GM18873 (cell line): Measurements from ENCODE around the gene SDC1.
A peak's percentile ranks its signal among the peaks of the same experiment; 100 is the strongest.

Experiments used
- ATAC-seq: cut with Tn5 transposase; IDR thresholded peaks from one replicate; pipeline ENCODE4 v1.9.1; 2021; ENCODE audit warnings: mild to moderate bottlenecking, moderate library complexity, moderate number of reproducible peaks; ENCODE audit not compliant: unreplicated experiment, low FRiP score

The SDC1 gene

GRCh38 chr2:20229322-20230113 is 4.6 kb upstream of the SDC1 start:
- no peak for ATAC-seq

GRCh38 chr2:20227894-20228505 is 3.1 kb upstream of the SDC1 start:
- no peak for ATAC-seq

GRCh38 chr2:20226152-20226545 is 1.2 kb upstream of the SDC1 start:
- ATAC-seq: no peak

GRCh38 chr2:20225294-20226151 is 593 bp upstream of the SDC1 start:
- peak; percentile 40 for ATAC-seq

- no peak for ATAC-seq
Observed at GRCh38 chr2:20224164-20224715, 690 bp downstream of the SDC1 start.

GRCh38 chr2:20223407-20224163 is 1.3 kb downstream of the SDC1 start:
- no peak for ATAC-seq

GRCh38 chr2:20222769-20223406 is 2.0 kb downstream of the SDC1 start:
- no peak for ATAC-seq

GRCh38 chr2:20222014-20222768 is 2.7 kb downstream of the SDC1 start:
- no peak for ATAC-seq

GRCh38 chr2:20221555-20221973 is 3.4 kb downstream of the SDC1 start:
- ATAC-seq: no peak

GRCh38 chr2:20220806-20221554 is 4.0 kb downstream of the SDC1 start:
- ATAC-seq: no peak

- no peak for ATAC-seq
Observed at GRCh38 chr2:20219763-20220380, 5.1 kb downstream of the SDC1 start.

GRCh38 chr2:20218331-20219320 is 6.3 kb downstream of the SDC1 start:
- ATAC-seq: no peak

- no peak for ATAC-seq
Observed at GRCh38 chr2:20217041-20217970, 7.6 kb downstream of the SDC1 start.

- ATAC-seq: no peak
Observed at GRCh38 chr2:20216130-20217025, 8.6 kb downstream of the SDC1 start.
